Activated T-cell treated with anti-CD3 and anti-CD28 coated beads, Interleukin-2, amount 50 U/mL, for 4 hours (primary cell): Measurements from ENCODE around the gene CRYBG1. TPM values are rescaled to one million over a fixed set of nuclear protein-coding genes. Genes with fewer than 3 reads are reported as not detected.

Experiments
- ATAC-seq, 2 donors: fragments of 200-7000 bp; cut with Tn5 transposase; one replicate each; pipeline ENCODE4 v1.10.0; 2021
- DNase-seq: peaks from one replicate; pipeline ENCODE4 v3.0.0-alpha.2; 2020
- H3K27me3 Mint-ChIP-seq: one replicate; pipeline ENCODE4 v1.8.0; 2021; ENCODE audit warnings: low read depth, mixed read lengths
- H3K36me3 Mint-ChIP-seq: one replicate; pipeline ENCODE4 v1.8.0; 2022; ENCODE audit warnings: mixed read lengths; ENCODE audit not compliant: insufficient read depth
- H3K4me1 Mint-ChIP-seq: one replicate; pipeline ENCODE4 v1.8.0; 2021; ENCODE audit warnings: low read depth, mixed read lengths
- H3K4me3 Mint-ChIP-seq: one replicate; pipeline ENCODE4 v1.8.0; 2021; ENCODE audit warnings: mild to moderate bottlenecking, moderate library complexity, mixed read lengths
- H3K9me3 Mint-ChIP-seq: one replicate; pipeline ENCODE4 v1.8.0; 2021; ENCODE audit warnings: mixed read lengths
- total RNA-seq, 3 donors: library from RNA; stranded (reverse); gene quantifications; one replicate each; pipeline ENCODE4 v1.2.1, GENCODE V29; 2021

The CRYBG1 gene
- 10 to 100 TPM in 2 of 3 donors, 1 to 10 TPM in 1; 8.5 to 28.6 (median 20.1) TPM for total RNA-seq

- no peaks in the 10 kb centered on the region for H3K9me3 Mint-ChIP-seq
Observed at GRCh38 chr6:106360410-106360988, at the start of gene CRYBG1. TSS of gene CRYBG1 (plus strand) at chr6:106360717. CDS start at chr6:106360909, 192 bp downstream.

GRCh38 chr6:106315765-106316374 lies 44.6 kb upstream of the CRYBG1 start:
- ATAC-seq, result peak; percentile 61 to 70
- H3K36me3 Mint-ChIP-seq, result peaks cover 39% of the 10 kb centered on the region

More at GRCh38 chr6:106360410-106360988, at the start of gene CRYBG1:
- peak; percentile 64 for DNase-seq
- Mint-ChIP-seq H3K27me3 (peaks cover 41% of the 10 kb centered on the region), H3K36me3 (no peaks in the 10 kb centered on the region), H3K4me3 (peak within 1 kb of the TSS; percentile 78), H3K4me1 (peaks cover 12% of the 10 kb centered on the region)
- ATAC-seq, result peak; percentile 84 to 86

GRCh38 chr6:106316375-106316766 lies 44.1 kb upstream of the CRYBG1 start:
- Mint-ChIP-seq H3K27me3 (no peaks in the 10 kb centered on the region), H3K9me3 (no peaks in the 10 kb centered on the region), H3K4me3 (no peak overlapping the region), H3K4me1 (peaks cover 69% of the 10 kb centered on the region), H3K36me3 (peaks cover 34% of the 10 kb centered on the region)
- ATAC-seq (peak; percentile 64 to 71), DNase-seq (no peak)

More at GRCh38 chr6:106315765-106316374, 44.6 kb upstream of the CRYBG1 start:
- H3K4me3 Mint-ChIP-seq, result no peak overlapping the region
- no peaks in the 10 kb centered on the region for H3K9me3 Mint-ChIP-seq
- no peaks in the 10 kb centered on the region for H3K27me3 Mint-ChIP-seq
- no peak for DNase-seq
- peaks cover 69% of the 10 kb centered on the region for H3K4me1 Mint-ChIP-seq

DNA sequence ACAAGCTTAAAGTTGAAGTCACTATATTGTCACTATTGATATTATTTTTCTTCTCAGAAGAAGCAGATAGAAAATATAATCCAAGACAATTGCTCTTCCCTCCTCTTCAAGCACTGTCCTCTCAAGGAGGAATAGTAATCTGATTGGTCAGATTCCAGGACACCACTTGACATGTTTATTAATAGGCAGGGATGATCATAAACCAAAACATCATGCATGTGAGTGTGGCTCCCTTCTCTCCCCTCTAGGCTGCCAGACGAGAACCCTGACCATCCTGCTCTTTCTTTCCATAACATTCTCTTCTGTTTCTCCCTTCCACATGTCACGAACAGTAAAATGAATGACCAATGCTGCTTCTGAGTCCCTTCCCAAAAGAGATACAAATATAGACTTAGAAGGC lies 42.5 kb upstream of the CRYBG1 start:
- Mint-ChIP-seq H3K27me3 (no peaks in the 10 kb centered on the region), H3K9me3 (no peaks in the 10 kb centered on the region), H3K4me3 (no peak overlapping the region), H3K4me1 (peaks cover 67% of the 10 kb centered on the region), H3K36me3 (peaks cover 29% of the 10 kb centered on the region)
- no peak for ATAC-seq
- no peak for DNase-seq

DNA sequence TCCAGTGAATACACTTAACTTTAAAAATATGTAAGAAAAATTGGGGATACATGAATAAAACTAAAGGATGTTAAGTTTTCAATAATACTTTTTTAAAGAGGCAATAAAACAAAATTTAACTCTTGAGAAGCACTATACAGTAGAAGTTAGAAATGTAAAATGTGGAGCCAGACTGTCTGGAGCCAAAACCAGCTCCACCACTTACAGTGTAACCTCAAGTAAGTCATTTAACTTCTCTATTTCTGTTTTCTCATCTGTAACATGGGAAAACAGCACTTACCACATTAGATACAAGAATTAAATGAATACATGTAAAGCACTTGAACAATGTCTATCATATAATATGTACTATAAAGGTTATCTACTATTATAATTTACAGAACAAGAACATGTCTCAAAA lies 41.7 kb upstream of the CRYBG1 start:
- Mint-ChIP-seq H3K9me3 (no peaks in the 10 kb centered on the region), H3K4me1 (peaks cover 67% of the 10 kb centered on the region), H3K36me3 (peaks cover 23% of the 10 kb centered on the region), H3K27me3 (no peaks in the 10 kb centered on the region), H3K4me3 (no peak overlapping the region)
- DNase-seq, result no peak
- no peak for ATAC-seq

DNA sequence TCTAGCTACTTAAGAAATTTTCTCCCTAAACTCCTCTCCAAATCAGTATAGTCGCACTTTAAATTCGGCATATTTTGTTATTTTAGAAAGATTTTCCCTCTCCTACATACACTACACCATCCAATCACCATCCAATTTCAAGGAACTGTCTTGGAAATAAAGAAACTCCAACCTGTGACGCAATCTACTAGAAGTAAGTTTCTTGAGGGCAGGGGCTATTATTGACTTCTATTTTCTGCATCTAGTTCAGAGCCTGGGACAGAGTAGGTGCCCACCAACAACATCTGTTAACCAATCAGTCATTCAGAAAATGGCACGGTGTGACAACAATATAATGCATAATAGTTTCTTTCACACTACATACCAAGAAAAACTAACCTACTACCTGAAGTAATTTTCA lies 38.6 kb upstream of the CRYBG1 start:
- Mint-ChIP-seq H3K4me1 (peaks cover 64% of the 10 kb centered on the region), H3K36me3 (peaks cover 10% of the 10 kb centered on the region), H3K9me3 (no peaks in the 10 kb centered on the region), H3K4me3 (no peak overlapping the region), H3K27me3 (no peaks in the 10 kb centered on the region)
- DNase-seq (no peak), ATAC-seq (no peak)

DNA sequence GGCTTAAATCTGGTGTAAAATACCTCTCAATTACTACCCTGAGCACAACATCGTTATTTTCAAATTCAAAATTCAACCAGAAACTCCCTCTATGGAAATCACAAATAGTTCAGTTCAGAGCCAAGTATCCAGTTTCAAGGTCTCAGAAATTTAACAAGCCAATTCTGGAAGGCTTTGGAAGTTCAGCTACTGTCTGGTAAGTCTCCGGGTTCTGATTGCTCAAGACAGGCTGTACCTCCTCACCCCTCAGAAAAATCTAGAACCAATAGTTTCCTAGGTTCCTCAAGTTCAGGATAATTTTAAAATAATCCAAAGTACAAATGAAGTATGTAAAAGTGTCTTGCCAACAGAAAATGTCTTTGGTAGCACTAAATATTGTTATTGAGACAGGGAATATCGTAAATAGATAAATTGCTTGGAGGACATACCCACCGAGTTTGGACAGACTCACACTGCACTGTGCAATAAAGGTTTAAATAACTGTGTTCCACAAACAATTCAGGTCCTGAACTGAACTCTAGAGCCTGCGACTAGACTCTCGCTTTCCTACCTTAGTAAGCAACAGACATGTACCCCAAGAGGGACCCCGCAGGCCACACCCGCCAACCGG lies 35.7 kb upstream of the CRYBG1 start:
- Mint-ChIP-seq H3K4me3 (peak overlapping the region; percentile 99), H3K27me3 (peaks cover 10% of the 10 kb centered on the region), H3K9me3 (no peaks in the 10 kb centered on the region), H3K36me3 (peaks cover 6% of the 10 kb centered on the region), H3K4me1 (peaks cover 46% of the 10 kb centered on the region)
- no peak for DNase-seq
- no peak for ATAC-seq

DNA sequence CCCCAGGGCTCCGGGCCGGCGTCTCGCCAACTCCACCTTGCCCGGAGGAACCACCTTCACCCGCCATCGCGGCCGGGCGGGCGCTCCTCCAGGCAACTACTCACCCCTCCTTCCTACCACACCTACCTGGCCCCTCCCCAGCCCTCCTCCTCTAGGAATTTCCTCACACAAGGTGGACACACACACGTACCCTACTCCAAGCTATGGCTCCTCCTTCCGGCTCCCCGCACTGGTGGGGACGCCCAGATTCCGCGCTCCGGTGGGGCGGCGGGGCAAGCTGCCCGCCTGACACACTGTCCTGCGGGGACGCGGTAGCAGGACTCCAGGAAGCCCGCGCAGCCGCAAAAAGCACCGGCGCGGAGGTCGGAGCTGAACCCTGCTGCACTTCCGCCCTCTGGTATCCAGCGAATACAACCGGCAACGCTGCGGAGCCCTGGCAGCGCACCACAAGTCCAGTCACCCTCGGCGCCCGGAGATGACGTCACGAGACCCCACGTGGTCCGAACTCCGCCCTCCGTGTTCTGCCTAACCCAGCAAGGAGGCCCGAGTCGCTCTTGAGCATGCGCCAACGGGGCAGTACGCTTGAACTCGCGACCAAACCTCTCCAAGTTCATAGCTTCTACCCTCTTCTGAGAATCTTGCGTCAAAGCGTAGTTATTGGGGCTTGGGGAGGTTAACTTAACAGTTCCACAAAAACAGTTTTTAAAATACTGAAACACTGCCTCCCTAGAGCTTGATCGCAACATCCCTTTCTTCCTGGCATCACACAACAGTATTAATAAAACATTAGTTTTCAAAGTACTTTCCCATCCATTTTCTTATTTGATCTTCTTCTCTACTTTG lies 35.0 kb upstream of the CRYBG1 start, which contains the start of gene ATG5:
TSS of gene ATG5 (minus strand) at position 425 of the 843 bp plus-strand sequence. CDS start 9,552 bp downstream, outside the sequence.
- DNase-seq, result peak; percentile 100
- H3K4me1 Mint-ChIP-seq, result peaks cover 40% of the 10 kb centered on the region
- peaks cover 5% of the 10 kb centered on the region for H3K36me3 Mint-ChIP-seq
- peak; percentile 95 to 96 for ATAC-seq
- peak within 1 kb of the TSS; percentile 99 for H3K4me3 Mint-ChIP-seq
- no peaks in the 10 kb centered on the region for H3K9me3 Mint-ChIP-seq
- peaks cover 17% of the 10 kb centered on the region for H3K27me3 Mint-ChIP-seq

DNA sequence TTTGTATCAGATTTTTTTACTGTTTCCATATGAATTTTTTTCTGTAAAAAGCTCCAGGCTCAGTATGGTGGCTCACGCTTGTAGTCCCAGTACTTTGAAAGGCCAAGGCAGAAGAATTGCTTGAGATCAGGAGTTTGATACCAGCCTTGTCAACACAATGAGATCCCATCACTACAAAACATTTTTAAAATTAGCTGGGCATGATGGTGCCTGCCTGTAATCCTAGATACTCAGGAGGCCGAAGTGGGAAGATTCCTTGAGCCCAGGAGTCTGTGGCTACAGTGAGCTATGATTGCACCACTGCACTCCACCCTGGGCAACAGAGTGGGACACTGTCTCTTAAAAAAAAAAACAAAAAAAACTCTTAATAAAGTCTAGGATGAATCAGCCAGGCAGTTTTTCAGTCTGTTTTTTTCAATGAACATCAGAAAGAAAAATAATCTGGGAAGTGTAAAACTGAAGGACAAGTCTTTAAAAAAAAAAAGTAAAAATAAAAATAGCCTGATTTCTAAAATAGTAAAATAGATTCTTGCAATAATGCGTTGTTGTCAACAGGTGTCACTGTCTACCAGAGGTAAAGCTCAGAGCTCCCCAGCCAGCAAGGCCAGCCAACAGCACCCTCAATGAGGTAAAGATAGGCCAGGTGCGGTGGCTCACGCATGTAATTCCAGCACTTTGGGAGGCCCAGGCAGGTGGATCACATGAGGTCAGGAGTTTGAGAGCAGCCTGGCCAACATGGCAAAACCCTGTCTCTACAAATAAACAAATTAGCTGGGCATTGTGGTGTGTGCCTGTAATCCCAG lies 25.7 kb upstream of the CRYBG1 start:
- peak; percentile 39 for DNase-seq
- no peaks in the 10 kb centered on the region for H3K9me3 Mint-ChIP-seq
- peaks cover 4% of the 10 kb centered on the region for H3K4me1 Mint-ChIP-seq
- peak; percentile 72 to 74 for ATAC-seq
- H3K36me3 Mint-ChIP-seq, result no peaks in the 10 kb centered on the region
- H3K27me3 Mint-ChIP-seq, result peaks cover 24% of the 10 kb centered on the region
- no peak overlapping the region for H3K4me3 Mint-ChIP-seq

GRCh38 chr6:106339334-106340029 lies 21.0 kb upstream of the CRYBG1 start:
- DNase-seq (peak; percentile 31), ATAC-seq (peak; percentile 94 to 96)
- Mint-ChIP-seq H3K4me3 (no peak overlapping the region), H3K9me3 (no peaks in the 10 kb centered on the region), H3K4me1 (peaks cover 4% of the 10 kb centered on the region), H3K36me3 (no peaks in the 10 kb centered on the region), H3K27me3 (peaks cover 6% of the 10 kb centered on the region)

DNA sequence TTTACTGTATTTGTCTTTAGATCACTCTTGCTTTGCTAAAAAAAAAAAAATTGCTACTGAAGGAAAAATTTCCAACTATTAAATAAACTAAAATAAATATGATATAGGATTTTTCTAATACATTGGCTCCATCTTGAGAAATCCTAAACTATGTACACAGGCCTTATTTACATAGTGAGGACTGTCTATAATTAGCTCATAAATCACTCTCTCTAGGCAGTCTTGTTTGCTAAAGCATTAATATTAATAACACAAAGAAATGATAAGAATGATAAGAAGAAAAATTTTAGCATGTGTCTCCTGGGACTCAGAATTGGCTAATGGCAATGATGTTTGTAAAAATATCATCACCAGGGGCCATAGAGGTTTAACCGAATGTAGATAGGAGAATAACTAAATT lies 13.3 kb upstream of the CRYBG1 start:
- no peak overlapping the region for H3K4me3 Mint-ChIP-seq
- DNase-seq (no peak), ATAC-seq (no peak)
- H3K27me3 Mint-ChIP-seq, result peaks cover 7% of the 10 kb centered on the region
- H3K9me3 Mint-ChIP-seq, result peaks cover 2% of the 10 kb centered on the region
- no peaks in the 10 kb centered on the region for H3K4me1 Mint-ChIP-seq
- no peaks in the 10 kb centered on the region for H3K36me3 Mint-ChIP-seq

DNA sequence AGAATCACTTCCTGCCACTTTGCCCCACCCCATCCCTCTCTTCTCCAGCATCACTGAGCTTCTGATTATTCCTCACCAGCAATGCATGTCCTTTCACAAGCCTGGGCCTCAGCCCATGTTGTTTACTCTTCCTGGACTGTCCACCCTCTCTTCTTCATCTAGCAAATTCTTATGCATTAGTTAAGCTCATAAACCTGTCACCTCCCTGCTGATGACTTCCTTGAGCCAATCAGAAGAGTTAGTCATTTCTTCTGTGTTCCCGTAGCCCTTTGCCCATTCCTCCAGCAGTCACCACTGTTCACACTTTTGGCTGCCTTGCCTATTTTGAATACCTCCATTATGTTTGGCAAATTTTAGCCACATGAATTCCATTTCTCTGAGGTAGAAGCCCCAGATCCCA lies 4.1 kb upstream of the CRYBG1 start:
- peaks cover 11% of the 10 kb centered on the region for H3K4me1 Mint-ChIP-seq
- no peak overlapping the region for H3K4me3 Mint-ChIP-seq
- peaks cover 8% of the 10 kb centered on the region for H3K9me3 Mint-ChIP-seq
- peaks cover 66% of the 10 kb centered on the region for H3K27me3 Mint-ChIP-seq
- no peaks in the 10 kb centered on the region for H3K36me3 Mint-ChIP-seq
- DNase-seq, result no peak
- ATAC-seq, result no peak

DNA sequence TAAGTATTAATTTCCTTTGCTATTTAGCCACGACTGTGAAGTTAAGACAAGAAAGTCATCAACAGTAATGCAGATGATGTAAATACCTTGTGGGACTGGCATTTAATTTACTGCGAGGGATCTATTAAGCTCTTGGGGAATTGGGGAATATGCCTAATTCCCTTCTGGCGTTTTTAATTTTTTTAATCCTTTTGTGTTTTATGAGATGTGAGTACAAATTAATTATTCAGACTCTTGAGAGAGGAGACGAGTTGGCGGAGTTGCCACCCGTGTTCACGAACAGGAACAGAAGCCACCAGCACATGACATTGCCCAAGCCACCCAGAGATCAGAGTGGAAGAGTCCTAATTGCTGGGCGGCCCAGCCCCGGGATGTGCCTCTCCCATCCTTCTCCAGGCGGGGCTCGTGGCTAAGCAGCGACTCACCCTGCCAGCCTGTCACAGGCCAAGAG lies 533 bp upstream of the CRYBG1 start:
- DNase-seq (no peak), ATAC-seq (no peak)
- H3K4me3 Mint-ChIP-seq, result peak overlapping the region; percentile 67
- H3K4me1 Mint-ChIP-seq, result peaks cover 12% of the 10 kb centered on the region
- no peaks in the 10 kb centered on the region for H3K9me3 Mint-ChIP-seq
- peaks cover 45% of the 10 kb centered on the region for H3K27me3 Mint-ChIP-seq
- H3K36me3 Mint-ChIP-seq, result no peaks in the 10 kb centered on the region
